ENCODE data around the gene NIM1K. TPM values are rescaled to one million over a fixed set of nuclear protein-coding genes. Genes with fewer than 3 reads are reported as not detected.
"Not testable (repeated sequence)": the region's sequence is repeated elsewhere in the genome, so short reads cannot be mapped to it uniquely, and the experiment has no call there.

The NIM1K gene
- polyA plus RNA-seq, 4 donors = 0.46 to 0.71 (median 0.51) TPM

DNA sequence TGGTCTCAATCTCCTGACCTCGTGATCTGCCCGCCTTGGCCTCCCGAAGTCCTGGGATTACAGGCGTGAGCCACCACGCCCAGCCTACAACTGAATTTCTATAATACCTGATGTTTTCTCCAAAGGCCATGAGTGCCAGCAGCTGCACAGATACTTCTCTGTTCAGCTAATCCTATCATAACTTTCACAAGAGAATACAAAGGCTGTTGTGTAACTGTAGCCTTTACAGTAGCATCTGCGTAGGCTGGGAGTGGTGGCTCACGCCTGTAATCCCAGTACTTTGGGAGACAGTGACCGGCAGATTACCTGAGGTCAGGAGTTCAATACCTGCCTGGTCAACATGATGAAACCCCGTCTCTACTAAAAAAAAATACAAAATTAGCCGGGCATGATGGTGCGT lies 8.9 kb upstream of the NIM1K start:
- DNase-seq (ENCODE audit: low read depth in 4 of 4, low spot score in 3 of 4) = not testable (repeated sequence)

DNA sequence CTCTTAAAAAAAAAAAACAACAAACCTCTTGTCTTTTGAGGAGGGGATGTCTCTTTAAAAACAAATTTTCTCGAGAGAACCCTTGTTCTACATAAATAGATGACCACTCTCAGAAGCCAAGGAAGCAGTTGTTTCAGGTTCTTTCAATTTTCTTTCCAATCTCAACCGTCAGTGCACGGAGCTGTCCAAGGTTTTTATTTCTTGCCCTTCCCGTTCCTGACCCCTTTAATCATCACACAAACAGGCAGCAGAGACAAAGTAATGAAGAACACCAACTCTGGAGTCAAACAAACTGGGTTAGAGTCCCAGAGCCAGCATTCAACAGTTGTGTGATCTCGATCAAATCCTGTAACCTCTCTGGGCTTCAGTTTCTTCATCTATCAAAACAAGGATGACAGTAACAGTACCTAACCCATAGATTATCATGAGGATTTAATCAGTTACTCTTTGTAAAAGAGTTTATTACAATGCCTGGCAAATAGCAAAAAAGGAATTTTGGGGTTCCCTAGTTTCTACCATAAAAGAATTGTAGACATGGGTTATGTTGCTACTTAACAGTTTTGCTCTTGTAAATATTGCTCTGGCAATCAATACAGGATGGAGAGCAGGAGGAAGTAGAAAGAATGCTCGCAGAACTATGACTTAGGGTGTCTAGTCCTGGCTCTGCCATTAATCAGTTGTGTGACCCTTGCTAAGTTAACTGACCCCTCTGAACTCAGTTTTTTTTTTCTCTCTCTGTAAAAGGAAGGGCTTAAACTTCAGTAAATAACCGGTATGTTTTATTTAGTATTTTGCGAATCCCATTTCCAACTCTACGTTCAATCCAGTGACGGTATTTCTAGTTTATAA lies 1.0 kb upstream of the NIM1K start:
- no peak for DNase-seq (ENCODE audit: low read depth in 4 of 4, low spot score in 3 of 4)

DNA sequence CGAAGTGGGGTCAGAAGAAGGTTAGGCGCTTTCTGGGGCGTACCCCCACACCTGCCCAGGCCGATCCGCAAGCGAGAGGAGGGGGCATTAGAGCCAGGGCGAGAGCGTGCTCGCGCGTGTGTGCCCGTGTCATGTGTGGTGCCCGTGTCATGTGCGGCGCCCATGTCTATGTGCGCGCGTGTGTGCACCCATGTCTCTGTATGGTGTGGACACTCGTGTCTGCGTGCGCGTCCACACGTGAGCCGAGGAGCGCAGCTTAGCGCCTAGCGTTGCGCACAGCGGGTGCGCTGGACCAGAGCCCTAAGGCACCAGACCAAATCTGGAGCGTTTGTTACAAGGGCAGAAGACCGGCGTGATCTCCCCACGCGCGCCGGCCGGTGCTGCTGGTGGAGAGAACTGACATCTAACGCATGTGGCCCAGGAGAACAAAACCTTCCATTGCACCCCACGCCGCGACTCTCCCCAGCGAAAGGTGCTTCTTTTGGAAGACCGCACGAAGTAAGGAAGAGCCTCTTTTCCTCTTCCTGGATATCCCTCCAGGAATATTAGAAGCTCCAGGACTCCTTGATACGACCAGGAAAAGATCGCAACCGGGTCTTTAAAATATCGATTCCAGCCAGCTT lies 644 bp downstream of the NIM1K start:
- no peak for DNase-seq (ENCODE audit: low read depth in 4 of 4, low spot score in 3 of 4)

DNA sequence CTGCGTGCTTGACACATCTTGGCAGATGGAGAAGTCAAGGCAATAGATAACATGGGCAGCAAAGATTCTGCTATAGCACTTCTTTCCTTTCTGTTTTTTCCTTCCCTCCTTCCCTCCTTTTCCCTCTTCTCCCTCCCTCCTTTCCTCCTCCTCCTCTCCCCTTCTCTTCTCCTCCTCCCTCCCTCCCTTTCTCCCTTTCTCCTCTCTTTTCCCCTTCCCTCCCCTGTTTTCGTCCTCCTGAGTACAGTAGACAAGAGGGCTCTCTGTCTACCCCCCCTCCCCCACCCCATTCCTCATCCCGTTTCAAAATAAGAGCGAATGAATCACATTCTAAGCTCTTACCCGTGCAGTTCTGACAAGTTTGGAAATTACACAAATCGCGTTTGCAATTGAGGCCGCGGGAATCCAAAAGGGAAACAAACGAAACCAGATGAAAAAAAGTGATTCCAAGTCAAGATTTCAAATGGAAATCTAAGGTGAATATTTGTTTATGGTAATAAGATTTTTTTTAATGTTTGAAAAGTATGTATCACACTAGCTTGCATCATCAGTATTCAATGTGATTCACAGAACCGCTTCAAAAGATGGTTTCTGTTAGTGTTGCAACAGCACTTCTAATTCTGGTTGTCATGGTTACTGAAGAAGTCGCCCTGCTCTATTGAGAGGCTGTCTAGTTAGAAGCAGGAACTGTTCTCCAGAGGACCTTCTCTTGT lies 1.3 kb downstream of the NIM1K start:
- no peak for DNase-seq (ENCODE audit: low read depth in 4 of 4, low spot score in 3 of 4)

DNA sequence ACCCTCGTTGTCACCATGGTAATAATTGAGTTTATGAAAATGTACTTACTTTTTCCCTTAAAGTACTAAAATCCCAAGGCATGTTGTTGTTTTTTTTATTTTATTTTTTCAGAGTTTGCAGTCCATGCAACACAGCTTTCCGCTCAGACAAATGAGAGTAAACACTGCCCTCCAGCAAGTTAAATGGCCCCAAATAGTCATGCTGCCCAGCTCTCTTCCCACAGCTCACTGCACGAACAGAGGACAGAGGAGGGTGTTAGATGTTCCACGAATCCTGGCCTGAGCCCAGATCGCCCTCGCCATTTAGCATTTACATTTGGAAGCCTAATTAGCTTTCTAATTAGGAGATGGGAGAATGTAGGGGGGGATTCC lies 1.9 kb downstream of the NIM1K start:
- no peak for DNase-seq (ENCODE audit: low read depth in 4 of 4, low spot score in 3 of 4)

DNA sequence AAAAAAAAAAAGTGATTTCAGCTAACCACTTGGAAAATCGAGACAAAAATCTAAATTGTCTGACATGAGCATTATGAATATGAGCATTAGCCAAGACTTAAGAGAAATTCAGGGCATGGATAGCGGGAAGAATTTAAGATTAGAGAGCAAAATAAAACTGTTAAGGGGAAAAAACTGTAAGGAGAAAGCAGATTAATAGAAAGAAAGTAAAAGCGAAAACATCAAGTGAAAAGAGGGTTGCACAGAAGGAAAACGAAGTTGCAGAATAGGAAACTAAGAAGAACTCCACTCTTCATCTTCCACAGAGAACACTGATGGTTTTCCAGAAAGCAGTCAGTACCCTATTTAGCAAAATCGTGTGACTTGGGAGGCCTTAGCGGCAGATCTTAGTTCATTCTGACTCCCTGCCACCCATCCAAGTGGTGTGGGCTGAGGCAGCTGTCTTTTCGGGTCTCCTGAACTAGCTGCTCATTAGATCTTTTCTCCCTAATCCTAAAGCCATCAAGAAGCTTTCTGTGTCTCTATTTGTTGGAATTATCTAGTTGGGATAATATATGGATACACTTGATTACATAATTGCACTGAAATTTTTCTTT lies 3.7 kb downstream of the NIM1K start:
- DNase-seq (ENCODE audit: low read depth in 4 of 4, low spot score in 3 of 4) = no peak

DNA sequence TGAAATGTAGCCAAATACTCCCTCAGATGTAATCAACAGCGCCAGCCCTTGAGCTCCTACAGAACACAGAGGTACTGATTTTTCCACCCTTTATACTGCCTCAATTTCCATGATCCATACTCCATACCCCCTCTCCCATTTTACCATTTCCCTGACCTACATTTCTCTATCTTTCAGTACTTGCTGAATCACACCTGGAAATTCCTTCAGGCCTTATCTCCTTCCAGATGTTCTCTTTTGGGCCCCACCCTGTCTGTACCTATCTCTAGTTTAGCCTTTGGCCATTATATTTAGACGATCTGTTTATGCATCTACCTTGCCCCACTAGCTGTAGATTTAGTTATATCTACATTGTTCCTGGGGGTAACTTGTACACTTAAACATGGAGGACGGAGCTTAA lies 5.5 kb downstream of the NIM1K start:
- DNase-seq (ENCODE audit: low read depth in 4 of 4, low spot score in 3 of 4) = no peak

DNA sequence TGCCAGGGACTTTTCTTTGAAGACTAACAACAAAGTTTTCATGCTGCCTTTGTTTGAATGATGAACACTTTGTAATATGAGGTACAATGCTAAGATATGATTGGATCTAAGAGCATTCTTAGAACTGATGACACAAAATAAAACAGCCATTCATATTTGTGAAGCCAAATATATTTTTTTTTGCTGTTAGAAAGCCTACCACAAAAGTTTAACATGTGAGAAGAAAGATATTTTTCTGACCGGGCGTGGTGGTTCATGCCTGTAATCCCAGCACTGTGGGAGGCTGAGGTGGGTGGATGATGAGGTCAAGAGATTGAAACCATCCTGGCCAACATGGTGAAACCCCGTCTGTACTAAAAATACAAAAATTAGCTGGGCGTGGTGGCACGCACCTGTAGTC lies 9.4 kb downstream of the NIM1K start:
- DNase-seq (ENCODE audit: low read depth in 4 of 4, low spot score in 3 of 4) = not testable (repeated sequence)

DNA sequence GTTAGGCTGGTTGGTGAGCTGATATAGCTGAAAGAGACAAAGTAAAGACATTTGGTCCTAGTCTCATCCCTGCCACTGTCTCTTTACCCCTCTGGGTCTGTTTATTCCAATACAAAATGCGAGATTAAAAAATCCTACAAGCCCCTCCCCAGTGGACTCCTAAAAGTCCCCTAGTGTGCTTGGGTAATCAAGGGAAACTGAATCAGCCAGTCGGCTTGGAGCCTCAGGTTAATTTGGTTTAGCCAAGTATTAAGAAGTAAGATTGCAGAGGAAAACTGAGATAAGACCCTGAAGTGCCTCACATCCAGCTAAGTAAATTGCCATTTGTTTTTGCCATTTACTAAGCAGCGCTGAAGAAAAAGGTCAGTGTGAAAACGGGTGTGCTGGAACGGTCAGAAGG lies 10.4 kb downstream of the NIM1K start:
- DNase-seq (ENCODE audit: low read depth in 4 of 4, low spot score in 3 of 4) = no peak

DNA sequence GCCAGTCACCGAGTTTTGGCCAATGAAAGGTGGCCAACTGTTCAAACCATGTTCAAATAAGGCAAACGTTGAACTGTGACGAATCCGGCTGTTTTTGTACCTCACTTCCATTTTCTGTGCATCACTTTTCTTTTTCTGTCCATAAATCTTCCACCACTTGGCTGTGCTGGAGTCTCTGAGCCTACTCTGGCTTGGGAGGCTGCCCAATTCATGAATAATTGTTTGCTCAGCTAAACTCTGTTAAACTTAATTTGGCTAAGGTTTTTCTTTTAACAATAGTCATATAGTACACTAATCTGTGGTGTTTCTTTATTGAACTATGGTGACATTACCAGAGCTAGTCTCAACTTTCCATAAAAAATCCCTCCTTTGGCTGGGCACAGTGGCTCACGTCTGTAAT lies 11.3 kb downstream of the NIM1K start:
- no peak for DNase-seq (ENCODE audit: low read depth in 4 of 4, low spot score in 3 of 4)

DNA sequence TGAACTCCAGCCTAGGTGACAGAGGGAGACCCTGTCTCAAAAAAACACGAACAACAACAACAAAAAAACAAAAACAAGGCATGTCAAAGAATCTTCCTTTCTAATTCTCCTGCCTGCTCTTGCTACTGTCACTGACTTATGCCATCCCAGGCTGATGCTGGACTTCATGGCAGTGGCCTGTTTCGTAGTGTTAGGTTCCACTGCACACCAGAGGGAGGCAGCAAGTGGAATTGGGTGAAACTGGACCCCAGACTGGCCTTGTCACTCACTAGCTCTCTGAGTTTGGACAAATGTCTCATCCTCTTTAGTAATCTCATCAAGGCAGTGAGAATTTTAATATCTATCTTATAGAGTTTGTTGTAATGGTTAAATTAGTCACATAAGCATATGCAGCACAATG lies 12.9 kb downstream of the NIM1K start:
- no peak for DNase-seq (ENCODE audit: low read depth in 4 of 4, low spot score in 3 of 4)

DNA sequence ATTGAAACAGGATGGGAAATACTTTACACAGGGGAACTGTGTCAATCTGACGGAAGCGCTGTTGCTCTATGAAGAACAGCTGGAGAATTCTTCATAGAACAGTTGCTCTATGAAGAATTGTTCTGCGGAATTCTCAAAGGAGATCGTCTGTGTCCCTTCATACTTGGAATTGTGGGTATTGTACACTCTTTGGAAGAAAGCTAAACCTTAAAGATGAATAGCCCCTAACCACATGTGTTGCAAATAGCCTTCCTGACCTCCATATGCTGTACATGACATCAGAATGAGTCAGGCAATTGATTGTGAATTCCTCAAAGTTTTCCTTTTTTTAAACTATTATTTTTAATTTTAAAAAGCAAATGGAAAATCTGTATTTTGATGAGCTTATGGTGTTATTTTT lies 15.6 kb downstream of the NIM1K start:
- no peak for DNase-seq (ENCODE audit: low read depth in 4 of 4, low spot score in 3 of 4)

DNA sequence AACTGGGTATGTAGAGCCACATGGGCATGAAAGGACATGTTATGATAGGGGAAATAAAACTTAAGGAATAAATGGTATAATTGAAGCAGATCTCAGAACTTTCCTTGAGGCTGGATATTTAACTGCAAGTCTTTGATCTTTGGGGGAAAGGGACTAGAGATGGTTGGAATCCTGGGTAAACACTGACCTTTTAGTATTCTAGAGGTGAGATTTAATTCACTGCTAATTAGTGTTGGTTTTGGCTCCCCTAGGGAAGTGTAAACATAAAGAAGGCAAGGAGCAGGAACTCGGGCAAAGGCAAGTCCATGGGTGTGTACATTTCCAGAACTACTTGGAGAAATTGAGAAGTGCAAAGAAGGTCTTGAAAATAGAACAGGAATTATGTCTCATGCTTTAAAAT lies 16.6 kb downstream of the NIM1K start:
- DNase-seq (ENCODE audit: low read depth in 4 of 4, low spot score in 3 of 4) = no peak

DNA sequence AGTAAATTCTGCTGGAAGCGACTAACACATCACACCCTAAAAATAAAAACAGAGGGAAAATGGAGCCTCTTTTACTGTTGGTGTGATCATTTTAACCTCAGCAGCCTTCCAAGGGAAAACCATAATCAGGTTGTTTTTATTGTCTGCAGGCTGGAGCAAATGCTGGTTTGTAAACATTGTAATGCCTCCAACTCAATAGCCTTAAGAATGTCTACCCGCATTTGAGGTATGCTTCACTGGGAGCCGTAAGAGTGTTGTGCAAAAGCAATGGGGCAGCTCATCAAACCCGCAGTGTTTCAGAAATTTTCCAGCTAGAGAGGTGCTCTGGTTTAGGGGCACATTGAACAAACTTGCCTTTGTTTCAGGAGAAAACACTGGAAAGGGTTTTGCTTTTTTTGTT lies 17.0 kb downstream of the NIM1K start:
- DNase-seq (ENCODE audit: low read depth in 4 of 4, low spot score in 3 of 4) = no peak

DNA sequence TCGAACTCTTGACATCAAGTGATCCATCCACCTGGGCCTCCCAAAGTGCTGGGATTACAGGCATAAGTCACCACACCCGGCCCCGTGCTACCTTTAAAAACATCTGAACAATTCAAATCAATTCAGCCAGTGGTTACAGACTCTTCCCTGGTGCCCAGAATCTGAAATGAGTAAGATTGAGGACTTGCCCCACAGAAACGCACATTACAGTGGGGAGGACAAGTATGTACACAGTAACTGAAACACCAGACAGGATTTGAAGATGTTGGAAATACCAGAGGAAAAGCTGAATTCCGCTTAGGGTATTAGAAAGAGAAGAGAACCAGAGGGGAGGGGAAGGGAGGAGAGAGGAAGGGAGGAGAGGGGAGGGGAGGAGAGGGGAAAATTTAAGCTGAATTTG lies 17.8 kb downstream of the NIM1K start:
- DNase-seq (ENCODE audit: low read depth in 4 of 4, low spot score in 3 of 4) = no peak

DNA sequence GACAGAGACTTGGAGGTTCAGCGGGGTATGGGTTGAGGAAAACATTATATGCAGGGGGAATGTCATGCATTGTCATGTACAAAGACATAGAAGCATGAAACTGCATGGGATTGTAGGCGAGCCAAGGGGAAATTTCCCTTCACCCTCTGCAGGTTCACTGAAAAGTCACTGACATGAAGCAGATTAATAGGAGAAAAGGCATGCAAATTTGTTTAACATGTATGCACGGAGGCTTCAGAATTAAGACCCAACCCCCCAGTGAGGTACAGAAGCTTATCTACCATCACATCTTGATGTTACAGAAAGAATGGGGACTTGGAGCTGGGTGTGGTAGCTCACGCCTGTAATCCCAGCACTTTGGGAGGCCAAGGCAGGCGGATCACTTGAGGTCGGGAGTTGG lies 18.5 kb downstream of the NIM1K start:
- DNase-seq (ENCODE audit: low read depth in 4 of 4, low spot score in 3 of 4) = no peak

DNA sequence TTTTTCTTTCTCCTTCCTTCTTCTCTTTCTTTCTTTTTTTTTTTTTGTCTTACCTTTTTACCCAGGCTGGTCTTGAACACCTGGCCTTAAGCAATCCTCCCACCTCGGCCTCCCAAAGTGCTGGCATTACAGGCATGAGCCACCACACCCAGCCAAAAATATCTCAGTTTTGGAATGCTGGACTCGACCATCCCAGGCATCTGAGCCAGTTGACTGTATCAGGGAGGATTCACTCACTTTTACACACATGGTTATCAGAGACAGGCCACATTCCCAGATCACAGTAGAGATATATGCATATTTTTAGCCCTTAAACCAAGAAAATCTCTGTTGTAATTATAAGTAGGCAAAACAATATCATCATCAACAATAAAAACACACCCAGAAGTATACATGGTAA lies 21.9 kb downstream of the NIM1K start:
- no peak for DNase-seq (ENCODE audit: low read depth in 4 of 4, low spot score in 3 of 4)

DNA sequence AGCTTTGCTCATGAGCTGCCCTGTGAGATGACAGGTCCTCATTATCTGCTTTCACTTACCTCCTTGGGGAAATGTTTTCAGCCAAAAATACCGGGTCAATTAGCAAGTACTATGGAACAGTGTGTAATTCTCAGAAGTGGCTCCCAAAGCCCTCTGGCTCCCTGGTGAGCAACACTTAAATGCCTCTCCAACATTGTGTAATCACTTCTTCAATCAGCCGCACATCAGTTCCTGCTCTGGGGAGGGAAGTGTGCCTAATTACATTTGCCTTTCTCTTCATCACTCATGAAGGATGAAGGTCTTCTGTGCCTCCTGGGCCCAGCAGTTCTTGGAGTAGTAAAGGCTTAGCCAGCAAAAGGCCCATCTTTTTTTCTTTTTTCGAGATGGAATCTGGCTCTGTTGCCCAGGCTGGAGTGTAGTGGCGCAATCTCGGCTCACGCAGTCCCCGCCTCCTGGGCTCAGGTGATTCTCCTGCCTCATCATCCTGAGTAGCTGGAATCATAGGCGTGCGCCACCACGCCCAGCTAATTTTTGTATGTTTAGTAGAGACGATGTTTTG lies 23.1 kb downstream of the NIM1K start:
- no peak for DNase-seq (ENCODE audit: low read depth in 4 of 4, low spot score in 3 of 4)

DNA sequence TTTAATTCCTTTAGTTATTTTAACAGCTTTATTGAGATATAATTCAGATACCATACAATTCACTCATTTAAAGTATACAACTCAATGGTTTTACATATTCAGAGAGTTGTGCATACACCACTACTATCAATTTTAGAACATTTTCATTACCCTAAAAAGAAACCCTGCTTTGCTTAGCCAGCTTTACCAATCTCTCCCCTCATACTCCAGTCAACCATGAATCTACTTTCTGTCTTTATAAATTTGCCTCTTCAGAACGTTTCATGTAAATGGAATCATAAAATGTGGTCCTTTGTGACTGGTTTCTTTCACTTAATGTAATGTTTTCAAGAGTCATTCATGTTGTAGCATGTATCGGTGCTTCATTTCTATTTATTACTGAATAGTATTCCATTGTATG lies 24.9 kb downstream of the NIM1K start:
- DNase-seq (ENCODE audit: low read depth in 4 of 4, low spot score in 3 of 4) = no peak

DNA sequence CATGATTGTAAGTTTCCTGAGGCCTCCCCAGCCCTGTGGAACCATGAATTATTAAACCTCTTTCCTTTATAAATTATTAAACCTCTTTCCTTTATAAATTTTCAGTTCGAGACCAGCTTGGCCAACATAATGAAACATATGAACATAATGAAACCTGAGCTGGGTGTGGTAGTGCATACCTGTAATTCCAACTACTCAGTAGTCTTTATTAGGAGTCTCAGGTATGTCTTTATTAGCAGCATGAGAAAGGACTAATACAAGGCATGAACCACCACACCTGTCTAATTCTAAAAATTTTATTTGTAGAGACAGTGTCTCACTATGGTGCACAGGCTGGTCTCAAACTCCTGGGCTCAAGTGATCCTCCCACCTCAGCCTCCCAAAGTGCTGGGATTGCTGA lies 27.1 kb downstream of the NIM1K start:
- DNase-seq (ENCODE audit: low read depth in 4 of 4, low spot score in 3 of 4) = no peak

DNA sequence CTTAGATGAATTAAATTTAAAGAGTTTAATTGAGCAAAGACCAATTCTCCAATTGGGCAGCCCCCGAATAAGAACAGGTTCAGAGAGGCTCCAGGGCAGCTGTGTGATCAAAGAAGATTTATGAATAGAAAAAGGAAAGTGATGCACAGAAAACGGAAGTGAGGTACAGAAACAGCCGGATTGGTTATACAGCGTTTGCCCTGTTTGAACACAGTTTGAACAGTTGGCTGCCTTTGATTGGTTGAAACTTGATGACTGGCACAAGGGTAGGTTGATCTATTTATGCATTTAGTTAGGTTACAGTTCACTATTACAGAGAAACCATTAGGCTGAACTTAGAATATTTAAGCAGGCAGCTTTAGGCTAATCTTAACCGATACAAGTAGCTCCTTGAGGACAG lies 29.5 kb downstream of the NIM1K start:
- DNase-seq (ENCODE audit: low read depth in 4 of 4, low spot score in 3 of 4) = no peak
